IPS-18c (cell line): ENCODE measurements around the gene SMIM23.

Experiments used
- H3K4me3 ChIP-seq: 2 replicates; pipeline ENCODE4 v1.7.0; 2013; ENCODE audit warnings: low read depth, mild to moderate bottlenecking, low read length, moderate library complexity; ENCODE audit not compliant: insufficient read depth
- H3K9me3 ChIP-seq: one replicate; pipeline ENCODE4 v1.6.1; 2013; ENCODE audit warnings: mild to moderate bottlenecking, low read length, moderate library complexity; ENCODE audit not compliant: control insufficient read depth, insufficient read depth

SMIM23 gene

DNA sequence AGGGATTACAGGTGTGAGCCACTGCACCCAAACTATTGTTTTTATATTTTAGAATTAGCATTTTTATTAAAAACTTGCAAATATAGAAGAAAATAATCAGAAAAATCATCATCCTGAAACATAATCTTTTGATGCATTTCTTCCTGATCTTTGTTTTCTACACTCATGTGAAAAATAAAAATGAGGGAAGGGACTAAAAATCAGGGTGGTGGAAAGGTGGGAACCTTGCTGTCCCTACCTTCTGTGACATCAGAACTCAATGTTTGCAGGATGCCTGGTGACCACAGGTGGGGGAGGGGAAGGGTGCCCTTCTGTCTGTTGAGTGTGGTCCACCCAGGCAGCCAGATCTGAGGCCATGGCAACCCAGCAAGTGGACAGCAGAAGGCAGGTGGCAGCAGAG is at the start of gene SMIM23:
TSS of gene SMIM23 (plus strand) at position 301 of the 400 bp plus-strand sequence. CDS start at position 356, 55 bp downstream.
- no peak within 1 kb of the TSS for H3K4me3 ChIP-seq
- H3K9me3 ChIP-seq = no peaks in the 10 kb centered on the region

DNA sequence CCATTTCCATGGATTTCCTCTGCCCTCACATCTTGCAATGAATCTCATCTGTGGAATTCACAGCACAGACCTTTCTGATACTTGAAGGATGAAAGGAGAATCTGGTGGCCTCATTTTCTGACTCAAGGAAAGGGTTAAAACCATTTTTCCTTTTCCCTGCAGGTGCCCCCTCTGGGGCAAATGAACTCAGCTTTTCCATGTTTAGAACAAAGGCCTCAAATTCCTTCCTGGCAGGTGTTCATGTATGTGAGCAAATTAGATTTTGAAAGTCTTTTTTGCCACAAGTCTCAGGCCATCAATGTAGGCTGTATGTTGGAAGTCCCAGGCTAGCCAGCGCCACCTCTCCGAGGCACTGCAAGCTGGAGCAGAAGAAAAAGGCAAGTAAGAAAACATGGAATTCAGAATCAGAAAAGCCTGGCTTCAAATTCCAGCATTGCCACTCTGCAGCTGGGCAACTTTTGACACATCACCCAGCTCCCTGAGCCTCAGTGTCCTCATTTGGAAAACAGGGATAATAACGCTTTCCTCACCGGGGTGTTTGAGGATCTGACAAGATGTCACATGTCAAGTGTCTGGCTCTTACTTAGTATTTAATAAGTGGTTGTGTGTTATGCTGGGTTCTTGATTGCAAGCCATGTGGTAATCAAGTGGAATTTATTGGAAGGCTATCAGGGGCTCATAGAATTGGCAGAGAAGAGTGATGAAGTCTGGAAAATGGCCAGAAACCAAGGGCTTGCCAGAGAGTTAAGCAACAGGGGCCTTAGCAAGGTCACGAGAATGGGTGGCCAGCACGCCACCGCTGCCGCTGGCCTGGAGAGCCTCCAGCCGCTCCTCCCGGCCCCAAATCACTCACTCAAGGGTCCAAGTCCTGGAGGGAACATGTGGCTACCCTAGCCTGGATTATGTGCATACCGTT is 48.4 kb upstream of the SMIM23 start:
- Histone ChIP-seq H3K9me3 (no peaks in the 10 kb centered on the region), H3K4me3 (no peak overlapping the region)

DNA sequence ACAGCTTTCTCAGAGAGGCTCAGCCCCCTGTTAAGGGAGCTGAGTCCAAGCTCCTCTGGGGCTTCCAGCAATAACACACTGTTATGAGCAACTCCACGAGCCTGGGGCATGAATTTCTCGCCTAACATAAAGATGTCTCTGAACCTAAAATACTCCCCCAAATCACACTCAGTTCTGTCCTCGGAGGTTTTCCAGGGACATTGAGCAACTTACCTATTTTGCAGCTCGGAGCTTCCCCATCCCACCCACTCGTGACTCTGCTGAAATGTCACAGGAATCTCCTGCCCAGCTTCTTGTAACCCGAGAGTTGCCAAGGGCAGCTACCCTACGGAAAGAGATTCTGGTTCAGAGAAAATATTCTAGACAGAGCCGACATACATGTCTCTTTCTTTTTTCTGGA is 47.1 kb upstream of the SMIM23 start:
- H3K4me3 ChIP-seq = no peak overlapping the region
- no peaks in the 10 kb centered on the region for H3K9me3 ChIP-seq

DNA sequence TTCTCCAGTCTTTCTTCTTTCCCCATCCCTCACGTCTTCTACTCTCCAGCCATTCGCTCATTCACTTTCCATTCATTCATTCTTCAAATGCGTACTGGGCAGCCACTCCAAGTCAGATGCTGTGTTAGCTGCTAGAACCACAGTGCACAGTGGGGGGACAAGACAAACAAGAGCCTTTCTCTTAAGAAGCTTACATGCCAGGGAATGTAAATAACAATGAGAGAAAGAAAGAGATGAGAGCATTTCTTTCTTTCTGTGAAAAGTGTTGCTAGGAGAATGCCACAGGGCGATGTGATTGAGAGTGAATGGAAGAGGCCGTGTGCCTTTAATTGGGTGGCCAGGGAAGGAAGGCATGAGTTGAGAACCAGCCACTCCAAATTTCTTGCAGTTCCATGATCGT is 46.3 kb upstream of the SMIM23 start:
- Histone ChIP-seq H3K9me3 (no peaks in the 10 kb centered on the region), H3K4me3 (no peak overlapping the region)

DNA sequence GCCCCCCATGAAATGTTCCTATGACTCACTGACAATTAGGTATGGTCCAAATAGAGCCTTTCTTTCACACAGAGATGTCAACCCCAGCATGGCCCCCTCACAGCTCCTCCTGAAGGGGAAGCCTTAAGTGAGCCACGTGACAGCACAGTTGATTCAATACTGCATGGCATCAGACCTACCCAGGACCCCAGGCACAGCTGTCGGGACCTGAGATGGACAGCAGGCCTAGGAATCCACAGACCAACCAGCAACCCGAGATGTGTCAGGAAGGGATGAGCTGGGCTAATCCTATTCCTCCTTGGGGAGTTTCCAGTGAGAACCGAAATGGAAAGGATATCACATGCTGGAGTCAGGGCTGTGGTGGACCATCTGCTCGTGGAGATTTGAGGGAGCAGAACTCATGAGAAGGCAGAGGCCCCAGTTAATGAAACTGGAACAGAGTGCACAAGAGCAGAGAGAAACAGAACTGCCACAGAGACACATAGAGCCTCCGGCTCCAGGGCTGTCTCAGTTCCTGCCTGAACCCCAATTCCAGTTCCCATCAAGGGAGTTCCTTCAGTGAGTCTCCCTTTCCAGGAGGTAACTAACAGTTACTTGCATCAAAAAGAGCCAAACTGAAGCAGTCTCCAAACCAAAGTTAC is 42.1 kb upstream of the SMIM23 start:
- no peak overlapping the region for H3K4me3 ChIP-seq
- H3K9me3 ChIP-seq = no peaks in the 10 kb centered on the region

DNA sequence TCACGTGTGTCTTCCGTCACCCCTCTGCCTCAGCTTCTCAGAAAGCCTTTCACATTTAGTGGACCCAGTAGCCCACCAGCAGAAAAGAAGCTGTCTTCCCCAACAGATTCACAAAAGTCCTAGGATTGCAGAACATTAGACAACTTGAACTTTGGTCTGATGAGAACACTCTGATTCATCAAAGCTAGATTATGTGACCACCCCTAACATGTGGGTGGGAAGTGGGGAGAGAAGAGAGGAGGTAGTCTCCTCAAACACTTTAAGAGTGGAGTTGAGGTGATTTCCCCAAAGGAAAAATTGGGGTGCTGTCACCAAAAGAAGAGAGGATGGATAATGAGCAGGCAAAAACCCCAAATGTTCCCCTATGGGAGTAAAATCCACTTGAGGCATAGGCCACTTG is 41.4 kb upstream of the SMIM23 start:
- Histone ChIP-seq H3K9me3 (no peaks in the 10 kb centered on the region), H3K4me3 (no peak overlapping the region)

DNA sequence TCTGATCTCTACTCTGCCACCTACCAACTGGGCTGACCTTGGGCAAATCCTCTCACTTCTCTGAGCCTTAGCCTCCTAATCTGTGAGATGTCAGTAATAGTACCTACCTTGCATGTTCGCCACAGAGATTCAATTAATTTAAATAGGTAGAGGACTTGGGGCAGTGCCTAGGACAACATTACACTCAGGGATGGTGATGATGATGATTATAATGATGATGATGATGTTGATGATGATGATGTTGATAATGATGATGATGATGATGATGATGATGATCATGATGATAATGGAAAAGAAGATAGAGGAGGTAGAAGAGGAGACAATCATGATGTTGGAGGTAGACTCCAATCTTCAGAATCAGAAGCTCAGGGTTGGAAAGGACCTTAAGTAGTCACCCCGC is 40.7 kb upstream of the SMIM23 start:
- Histone ChIP-seq H3K9me3 (no peaks in the 10 kb centered on the region), H3K4me3 (no peak overlapping the region)

DNA sequence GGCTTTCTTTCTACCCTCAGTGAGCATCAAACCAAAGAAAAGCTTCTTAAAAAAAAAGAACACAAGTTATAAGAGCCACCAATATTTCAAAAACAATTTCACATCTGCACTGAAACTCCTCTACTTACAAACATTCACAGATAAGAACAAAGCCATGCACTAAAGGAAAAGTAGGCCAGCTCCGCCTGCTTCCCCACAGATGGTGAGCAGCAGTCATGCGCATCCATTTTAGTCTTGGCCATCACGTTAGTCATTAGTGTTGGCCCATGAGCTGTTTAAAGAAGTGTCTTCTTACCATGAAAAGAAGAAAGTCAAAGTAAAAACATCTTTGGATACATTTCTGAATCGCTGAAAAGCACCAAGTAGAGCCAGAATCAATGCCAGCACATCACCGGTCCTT is 40.0 kb upstream of the SMIM23 start:
- Histone ChIP-seq H3K4me3 (no peak overlapping the region), H3K9me3 (no peaks in the 10 kb centered on the region)

DNA sequence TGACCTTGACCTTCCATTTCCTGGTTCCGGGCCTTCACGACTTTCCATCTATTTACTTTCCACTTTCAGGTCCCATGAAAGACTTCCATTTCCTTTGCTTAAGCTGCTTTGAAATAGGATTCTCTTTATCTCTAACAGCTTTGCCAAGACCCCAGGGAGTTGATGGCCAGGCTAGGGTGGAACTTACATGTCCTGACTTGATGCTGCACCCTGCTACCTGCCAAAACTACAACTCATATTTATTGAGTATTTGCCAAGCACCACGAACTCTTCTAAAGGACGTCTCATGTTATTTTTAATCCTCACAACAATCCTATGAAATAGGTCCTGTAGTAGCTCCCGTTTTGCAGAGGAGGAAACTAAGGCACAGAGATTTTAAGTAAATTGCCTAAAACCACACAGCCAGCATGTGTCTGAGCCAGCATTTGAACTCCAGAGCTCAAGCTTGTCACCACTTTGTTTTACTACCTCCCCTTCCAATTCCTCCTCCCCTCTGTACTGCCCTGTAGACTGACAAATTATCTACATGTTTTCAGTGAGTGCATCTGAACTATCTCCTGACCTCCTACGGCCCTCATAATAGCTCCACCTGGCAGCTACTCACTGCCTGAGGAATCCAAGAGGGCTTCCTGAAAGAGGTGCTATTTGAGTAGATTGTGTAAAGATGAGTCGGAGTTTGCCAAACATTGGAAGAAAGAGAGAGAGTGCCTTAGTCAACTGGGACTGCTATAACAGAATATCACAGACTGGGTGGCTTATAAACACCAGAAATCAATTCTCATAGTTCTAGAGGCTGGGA is 38.4 kb upstream of the SMIM23 start:
- no peak overlapping the region for H3K4me3 ChIP-seq
- H3K9me3 ChIP-seq = no peaks in the 10 kb centered on the region

DNA sequence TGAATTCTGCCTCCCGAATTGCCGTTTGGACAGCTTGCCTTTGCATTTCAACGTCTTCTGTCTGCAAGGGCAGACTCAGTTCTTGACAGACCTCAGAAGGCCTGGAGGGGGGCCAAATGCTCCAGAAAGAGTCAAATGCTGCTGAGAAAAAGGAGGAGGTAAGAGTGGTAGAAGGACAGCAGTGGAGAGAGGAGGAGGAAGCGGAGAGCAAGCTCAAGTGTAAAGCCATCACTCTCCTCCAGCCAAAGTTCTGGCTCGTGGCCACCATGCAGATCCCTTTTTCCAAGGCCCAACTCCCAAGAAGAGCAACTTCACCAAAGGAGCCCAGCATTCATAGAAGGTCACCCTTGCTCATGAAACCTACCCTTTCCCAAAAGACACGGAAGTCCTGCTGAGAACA is 36.9 kb upstream of the SMIM23 start:
- H3K9me3 ChIP-seq = no peaks in the 10 kb centered on the region
- H3K4me3 ChIP-seq = no peak overlapping the region

DNA sequence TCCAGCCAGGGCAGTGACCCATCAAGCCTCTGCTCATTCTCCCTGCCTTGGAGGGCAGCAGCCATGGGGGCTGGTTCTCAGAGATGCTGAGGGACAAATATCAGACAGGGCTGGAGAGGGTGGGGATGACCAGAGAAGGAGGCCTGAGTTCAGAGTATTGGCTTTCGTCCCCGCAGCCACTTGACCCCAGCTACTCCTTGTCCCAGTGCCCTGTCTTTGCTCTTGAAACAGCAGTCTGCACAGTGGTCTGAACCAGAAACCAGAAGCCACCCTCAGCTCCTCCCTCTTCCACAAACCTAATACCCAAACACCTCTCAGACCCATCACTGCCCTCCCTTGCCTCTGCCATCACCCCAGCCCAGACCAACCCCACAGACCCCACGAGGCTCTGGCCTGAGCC is 36.3 kb upstream of the SMIM23 start:
- Histone ChIP-seq H3K9me3 (no peaks in the 10 kb centered on the region), H3K4me3 (no peak overlapping the region)

DNA sequence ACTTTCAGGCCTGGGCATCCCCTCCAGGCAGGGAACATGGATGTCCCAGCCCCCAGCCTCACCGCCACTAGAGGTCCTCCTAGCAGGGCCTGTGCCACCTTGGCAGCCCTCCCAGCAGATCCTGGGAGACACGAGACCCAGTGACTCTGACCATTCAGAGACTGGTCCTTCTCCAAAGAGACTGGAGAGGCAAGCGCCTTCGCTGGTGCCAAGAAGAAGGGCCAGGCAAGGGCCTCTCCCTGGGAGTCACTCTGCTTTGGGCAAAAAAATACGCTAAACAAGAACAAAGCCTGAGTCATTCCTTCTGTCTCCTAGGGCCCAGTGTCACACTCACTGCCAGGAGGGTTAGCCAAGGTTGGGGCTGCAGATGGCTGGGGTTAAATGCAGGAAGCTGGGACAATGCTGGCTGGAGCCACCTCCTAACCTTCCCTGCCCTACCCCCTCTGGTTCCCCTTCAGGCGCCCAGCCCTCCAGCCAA is 35.3 kb upstream of the SMIM23 start:
- Histone ChIP-seq H3K4me3 (no peak overlapping the region), H3K9me3 (no peaks in the 10 kb centered on the region)

DNA sequence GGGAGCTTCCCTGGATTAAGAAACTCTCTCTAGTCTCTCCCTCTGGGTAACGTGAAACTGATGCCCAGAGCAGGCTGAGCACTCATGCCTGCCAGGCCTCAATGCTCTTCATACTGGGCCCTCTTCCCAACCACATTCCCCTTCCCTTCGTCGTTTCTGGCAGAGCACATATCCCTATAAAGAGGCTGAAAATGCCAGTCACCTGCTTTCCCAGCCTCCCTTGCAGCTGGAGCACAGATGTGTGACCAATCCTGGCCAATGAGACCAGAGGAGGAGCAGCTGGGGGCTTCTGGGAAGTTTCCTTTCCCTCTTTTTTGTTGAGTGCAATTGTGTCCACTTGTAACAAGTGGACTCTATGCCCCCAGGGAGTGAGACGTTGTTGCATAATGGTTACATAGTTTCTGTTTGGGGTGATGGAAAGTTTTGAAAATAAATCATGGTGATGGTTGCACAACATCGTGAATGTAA is 30.2 kb upstream of the SMIM23 start:
- Histone ChIP-seq H3K4me3 (no peak overlapping the region), H3K9me3 (no peaks in the 10 kb centered on the region)

DNA sequence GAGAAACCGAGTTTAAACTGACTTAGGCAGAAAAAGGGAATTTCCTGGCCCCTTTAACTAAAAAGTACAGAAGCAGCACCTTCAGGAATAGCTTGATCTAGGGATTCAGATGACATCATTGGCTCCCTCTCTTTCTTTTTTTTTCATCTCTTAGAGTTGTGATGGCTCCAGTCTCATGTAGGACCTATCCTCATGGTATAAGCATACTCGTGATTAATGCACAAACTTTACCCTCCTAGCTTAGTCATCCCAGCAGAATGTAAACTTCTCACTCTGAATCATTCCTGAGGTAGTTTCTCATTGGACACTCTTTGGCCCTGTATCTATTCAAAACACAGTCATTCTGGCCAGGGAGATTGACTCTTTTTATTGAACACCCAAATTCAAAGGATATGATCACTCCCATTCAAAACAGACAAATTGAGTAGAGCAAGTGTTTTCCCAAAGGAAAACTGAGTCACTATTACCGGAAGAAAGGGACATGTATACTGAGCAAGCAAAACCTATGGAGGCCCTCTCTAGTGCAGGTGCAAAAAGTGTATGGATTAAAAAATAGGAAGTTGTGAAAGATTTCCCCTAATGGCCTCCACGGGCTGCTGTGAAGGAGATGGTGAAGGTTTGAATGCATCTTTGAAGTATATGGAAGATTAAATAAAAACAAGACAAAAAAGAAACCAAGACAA is 27.6 kb upstream of the SMIM23 start:
- Histone ChIP-seq H3K9me3 (no peaks in the 10 kb centered on the region), H3K4me3 (no peak overlapping the region)

DNA sequence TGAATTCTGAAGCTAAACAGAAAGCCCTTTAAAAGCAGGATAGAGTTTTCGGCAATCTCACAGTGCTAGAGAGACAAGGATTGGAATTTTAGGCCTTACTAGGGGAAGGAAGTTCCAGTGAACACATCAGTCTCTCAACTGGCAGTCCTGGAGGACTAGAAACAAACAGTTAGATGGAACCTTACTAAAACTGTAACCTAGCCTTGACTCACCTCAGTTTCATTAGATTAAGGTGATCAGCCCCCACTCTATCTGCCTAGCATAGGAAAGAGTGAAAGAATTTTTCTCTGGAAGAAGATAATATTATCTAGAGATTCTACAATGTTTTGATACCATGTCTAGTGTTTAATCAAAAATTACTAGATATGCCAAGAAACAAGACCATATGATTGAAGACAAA is 25.8 kb upstream of the SMIM23 start:
- Histone ChIP-seq H3K4me3 (no peak overlapping the region), H3K9me3 (no peaks in the 10 kb centered on the region)

DNA sequence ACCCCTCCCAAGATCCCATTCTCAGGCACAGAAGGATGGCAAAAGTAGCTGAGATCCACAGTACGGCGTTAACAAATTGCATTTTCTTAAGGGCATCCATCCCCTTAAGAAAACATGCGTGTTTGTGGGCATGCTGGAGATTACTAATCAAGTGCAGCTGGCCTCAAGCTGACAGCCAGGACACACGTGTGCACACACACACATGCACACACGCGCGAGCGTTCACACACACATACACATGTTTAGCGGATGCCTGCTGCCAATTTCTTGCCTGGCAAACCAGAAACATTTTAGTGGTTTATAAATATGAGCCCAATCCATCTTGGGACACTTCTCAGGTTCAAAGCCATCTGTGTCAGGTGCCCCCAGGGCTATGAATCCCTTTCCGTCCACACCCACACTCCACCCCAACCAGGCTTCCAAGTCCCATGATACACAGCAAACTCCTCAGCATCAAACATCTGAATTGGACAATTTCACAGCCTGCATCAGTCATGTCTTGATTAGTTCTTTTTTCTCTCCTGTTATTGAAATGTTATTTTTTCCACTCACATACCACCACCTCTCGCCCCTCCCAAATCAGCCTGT is 23.5 kb upstream of the SMIM23 start:
- Histone ChIP-seq H3K4me3 (no peak overlapping the region), H3K9me3 (no peaks in the 10 kb centered on the region)

DNA sequence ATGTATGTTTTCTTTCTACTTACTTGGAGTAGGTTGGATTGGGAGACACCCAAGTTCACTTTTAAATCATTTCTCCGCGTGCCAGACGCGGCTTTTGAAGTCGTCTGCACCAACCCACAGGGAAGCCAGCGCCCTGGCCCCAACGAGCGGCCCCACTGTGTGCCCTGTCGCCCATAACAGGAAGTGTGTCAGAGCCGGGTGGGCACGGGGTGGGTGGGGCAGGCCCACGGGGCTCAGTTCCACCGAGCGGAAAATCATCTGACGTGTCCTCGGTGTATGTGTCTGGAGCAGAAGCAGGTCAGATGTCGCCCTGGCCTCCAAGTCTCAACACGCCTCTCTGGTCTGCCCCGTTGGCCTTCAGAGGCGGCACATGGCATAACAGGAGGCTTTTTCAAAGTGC is 22.7 kb upstream of the SMIM23 start:
- Histone ChIP-seq H3K4me3 (no peak overlapping the region), H3K9me3 (no peaks in the 10 kb centered on the region)
